ENCODE data around the gene KCNC3.

Gene KCNC3

GRCh38 chr19:50293263-50294004, 35.7 kb downstream of the KCNC3 start:
- H3K27me3 Mint-ChIP-seq, result peaks cover 25% of the 10 kb centered on the region

DNA sequence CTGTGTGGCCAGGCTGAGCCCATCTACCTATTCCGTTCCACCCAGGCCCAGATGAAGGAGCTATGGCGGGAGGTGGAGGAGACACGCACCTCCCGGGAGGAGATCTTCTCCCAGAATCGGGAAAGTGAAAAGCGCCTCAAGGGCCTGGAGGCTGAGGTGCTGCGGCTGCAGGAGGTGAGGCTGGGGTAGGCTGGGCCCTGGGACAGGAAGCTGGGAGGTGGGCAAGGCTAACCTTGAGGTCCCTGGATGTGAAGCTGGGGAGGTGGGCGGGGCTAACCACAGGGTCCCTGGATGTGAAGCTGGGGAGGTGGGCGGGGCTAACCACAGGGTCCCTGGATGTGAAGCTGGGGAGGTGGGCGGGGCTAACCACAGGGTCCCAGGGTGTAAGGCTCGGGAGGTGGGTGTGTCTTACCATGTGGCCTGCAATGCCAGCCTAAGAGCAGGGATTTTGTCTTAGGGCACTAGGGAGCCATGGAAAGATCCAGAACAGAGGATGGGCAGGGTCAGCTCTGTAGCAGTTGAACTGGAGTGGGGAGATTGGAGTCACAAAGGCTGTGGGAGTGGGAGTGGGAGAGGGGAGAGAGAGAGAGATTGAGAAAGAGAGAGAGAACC, 36.9 kb downstream of the KCNC3 start:
- H3K9me3 Mint-ChIP-seq, result no peaks in the 10 kb centered on the region
- DNase-seq, result no peak
- no peaks in the 10 kb centered on the region for H3K4me1 Mint-ChIP-seq
- H3K4me3 Mint-ChIP-seq, result no peak overlapping the region
- H3K27ac Mint-ChIP-seq, result no peak overlapping the region
- peaks cover 29% of the 10 kb centered on the region for H3K27me3 Mint-ChIP-seq
- no peaks in the 10 kb centered on the region for H3K36me3 Mint-ChIP-seq (ENCODE audit: low read depth)
- ATAC-seq, result no peak

More at GRCh38 chr19:50293263-50294004, 35.7 kb downstream of the KCNC3 start:
- Mint-ChIP-seq H3K4me3 (no peak overlapping the region), H3K27ac (no peak overlapping the region), H3K9me3 (no peaks in the 10 kb centered on the region), H3K36me3 (ENCODE audit: low read depth) (no peaks in the 10 kb centered on the region), H3K4me1 (no peaks in the 10 kb centered on the region)
- ATAC-seq (no peak), DNase-seq (no peak)

- Mint-ChIP-seq H3K9me3 (peaks cover 7% of the 10 kb centered on the region), H3K4me1 (no peaks in the 10 kb centered on the region), H3K27ac (no peak overlapping the region), H3K27me3 (peaks cover 29% of the 10 kb centered on the region), H3K36me3 (ENCODE audit: low read depth) (peaks cover 3% of the 10 kb centered on the region), H3K4me3 (no peak overlapping the region)
- no peak for DNase-seq
- no peak for ATAC-seq
Measured at GRCh38 chr19:50290775-50291174, 38.4 kb downstream of the KCNC3 start.

- H3K4me3 Mint-ChIP-seq, result no peak overlapping the region
- no peak for DNase-seq
- H3K27ac Mint-ChIP-seq, result no peak overlapping the region
- peaks cover 13% of the 10 kb centered on the region for H3K9me3 Mint-ChIP-seq
- no peak for ATAC-seq
- peaks cover 5% of the 10 kb centered on the region for H3K36me3 Mint-ChIP-seq (ENCODE audit: low read depth)
- peaks cover 33% of the 10 kb centered on the region for H3K27me3 Mint-ChIP-seq
- H3K4me1 Mint-ChIP-seq, result no peaks in the 10 kb centered on the region
Measured at GRCh38 chr19:50290011-50290410, 39.2 kb downstream of the KCNC3 start.

GRCh38 chr19:50288954-50289353, 40.2 kb downstream of the KCNC3 start:
- Mint-ChIP-seq H3K36me3 (ENCODE audit: low read depth) (peaks cover 5% of the 10 kb centered on the region), H3K27ac (no peak overlapping the region), H3K4me3 (no peak overlapping the region), H3K9me3 (peaks cover 14% of the 10 kb centered on the region), H3K27me3 (peaks cover 31% of the 10 kb centered on the region), H3K4me1 (no peaks in the 10 kb centered on the region)
- DNase-seq, result no peak
- no peak for ATAC-seq

- DNase-seq (no peak), ATAC-seq (no peak)
- Mint-ChIP-seq H3K27ac (no peak overlapping the region), H3K4me3 (no peak overlapping the region), H3K9me3 (peaks cover 14% of the 10 kb centered on the region), H3K36me3 (ENCODE audit: low read depth) (peaks cover 5% of the 10 kb centered on the region), H3K4me1 (no peaks in the 10 kb centered on the region), H3K27me3 (peaks cover 26% of the 10 kb centered on the region)
Measured at GRCh38 chr19:50287331-50287730, 41.8 kb downstream of the KCNC3 start.

- H3K4me3 Mint-ChIP-seq, result no peak overlapping the region
- H3K36me3 Mint-ChIP-seq (ENCODE audit: low read depth), result peaks cover 5% of the 10 kb centered on the region
- no peaks in the 10 kb centered on the region for H3K4me1 Mint-ChIP-seq
- DNase-seq, result no peak
- peaks cover 26% of the 10 kb centered on the region for H3K27me3 Mint-ChIP-seq
- no peak for ATAC-seq
- no peak overlapping the region for H3K27ac Mint-ChIP-seq
- H3K9me3 Mint-ChIP-seq, result peaks cover 14% of the 10 kb centered on the region
Measured at GRCh38 chr19:50286443-50286842, 42.7 kb downstream of the KCNC3 start.

DNA sequence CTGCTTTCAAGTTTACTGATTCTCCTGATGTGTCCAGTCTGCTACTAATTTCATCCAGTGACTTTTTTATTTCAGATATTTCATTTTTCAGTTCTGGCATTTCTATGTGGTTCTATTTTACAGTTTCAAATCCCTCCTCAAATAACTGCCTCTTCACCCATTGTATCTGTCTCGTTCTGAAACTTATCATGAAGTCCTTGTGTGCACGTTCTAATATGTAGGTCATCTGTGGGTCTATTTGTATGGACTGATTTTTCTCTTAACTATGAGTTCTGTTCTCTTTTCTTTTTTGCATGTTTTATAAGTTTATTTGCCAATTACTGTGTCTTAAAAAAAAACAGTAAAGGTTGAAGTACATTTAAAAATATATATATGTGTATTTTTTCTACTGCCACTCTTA, 43.3 kb downstream of the KCNC3 start:
- no peak for DNase-seq
- Mint-ChIP-seq H3K27ac (no peak overlapping the region), H3K27me3 (peaks cover 26% of the 10 kb centered on the region), H3K4me3 (no peak overlapping the region), H3K9me3 (peaks cover 14% of the 10 kb centered on the region), H3K36me3 (ENCODE audit: low read depth) (peaks cover 5% of the 10 kb centered on the region), H3K4me1 (no peaks in the 10 kb centered on the region)
- no peak for ATAC-seq

GRCh38 chr19:50281491-50281890, 47.7 kb downstream of the KCNC3 start:
- Mint-ChIP-seq H3K4me1 (no peaks in the 10 kb centered on the region), H3K9me3 (peaks cover 14% of the 10 kb centered on the region), H3K36me3 (ENCODE audit: low read depth) (peaks cover 4% of the 10 kb centered on the region), H3K27ac (no peak overlapping the region), H3K4me3 (no peak overlapping the region), H3K27me3 (peaks cover 7% of the 10 kb centered on the region)
- DNase-seq (no peak), ATAC-seq (no peak)

DNA sequence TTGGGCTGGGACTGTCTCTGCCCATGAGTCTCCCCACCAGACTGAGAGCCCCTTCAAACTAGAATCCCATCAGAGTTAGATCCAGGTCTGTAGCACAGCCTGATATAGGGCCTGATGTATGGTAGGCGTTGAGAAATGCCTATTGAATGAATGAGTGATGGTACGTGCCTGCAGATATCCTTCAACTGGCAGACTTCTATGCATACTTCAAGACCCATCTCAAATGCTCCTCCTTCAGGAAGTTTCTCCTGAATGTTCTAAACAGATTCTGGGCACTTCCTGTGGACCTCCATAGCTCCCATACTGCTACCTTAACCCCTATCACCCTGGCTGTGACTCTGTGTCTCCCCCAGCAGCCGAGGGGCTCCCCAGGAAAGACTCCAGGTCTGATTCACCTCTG, 48.2 kb downstream of the KCNC3 start:
- H3K27me3 Mint-ChIP-seq, result peaks cover 10% of the 10 kb centered on the region
- no peaks in the 10 kb centered on the region for H3K4me1 Mint-ChIP-seq
- DNase-seq, result no peak
- ATAC-seq, result no peak
- H3K27ac Mint-ChIP-seq, result no peak overlapping the region
- H3K4me3 Mint-ChIP-seq, result no peak overlapping the region
- peaks cover 10% of the 10 kb centered on the region for H3K9me3 Mint-ChIP-seq
- H3K36me3 Mint-ChIP-seq (ENCODE audit: low read depth), result peaks cover 4% of the 10 kb centered on the region

DNA sequence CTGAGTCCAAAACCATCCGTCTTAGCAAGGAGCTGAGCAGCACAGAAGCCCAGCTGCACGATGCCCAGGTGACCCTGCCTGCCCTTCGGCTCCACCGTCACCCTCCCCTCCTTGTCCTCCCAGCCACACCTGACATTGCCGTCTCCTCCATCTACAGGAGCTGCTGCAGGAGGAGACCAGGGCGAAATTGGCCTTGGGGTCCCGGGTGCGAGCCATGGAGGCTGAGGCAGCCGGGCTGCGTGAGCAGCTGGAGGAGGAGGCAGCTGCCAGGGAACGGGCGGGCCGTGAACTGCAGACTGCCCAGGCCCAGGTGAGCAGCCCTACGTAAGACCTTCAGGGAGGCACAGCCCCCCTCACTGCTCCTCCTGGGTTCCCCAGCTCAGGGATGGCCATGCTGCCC, 49.1 kb downstream of the KCNC3 start:
- Mint-ChIP-seq H3K27me3 (peaks cover 7% of the 10 kb centered on the region), H3K27ac (no peak overlapping the region), H3K4me3 (no peak overlapping the region), H3K36me3 (ENCODE audit: low read depth) (no peaks in the 10 kb centered on the region), H3K9me3 (peaks cover 2% of the 10 kb centered on the region), H3K4me1 (no peaks in the 10 kb centered on the region)
- DNase-seq (no peak), ATAC-seq (no peak)

DNA sequence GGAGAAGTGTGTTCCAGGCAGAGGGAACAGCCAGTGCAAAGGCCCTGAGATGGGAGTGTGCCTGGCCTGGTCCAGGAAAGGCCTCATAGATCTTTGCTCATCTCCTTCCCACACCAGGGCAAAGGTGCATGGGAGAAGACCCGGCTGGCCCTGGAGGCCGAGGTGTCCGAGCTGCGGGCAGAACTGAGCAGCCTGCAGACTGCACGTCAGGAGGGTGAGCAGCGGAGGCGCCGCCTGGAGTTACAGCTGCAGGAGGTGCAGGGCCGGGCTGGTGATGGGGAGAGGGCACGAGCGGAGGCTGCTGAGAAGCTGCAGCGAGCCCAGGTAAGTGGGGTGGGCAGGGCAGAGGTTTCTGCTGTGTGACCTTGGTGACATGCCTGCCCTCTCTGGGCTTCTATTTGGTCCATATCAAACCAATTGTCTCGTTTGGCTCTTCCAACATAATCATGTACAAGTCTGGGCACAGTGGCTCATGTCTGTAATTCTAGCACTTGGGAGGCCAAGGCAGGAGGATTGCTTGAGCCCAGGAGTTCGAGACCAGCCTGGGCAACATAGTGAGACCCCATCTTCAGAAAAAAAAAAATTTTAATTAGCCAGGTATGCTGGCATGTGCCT, 51.1 kb downstream of the KCNC3 start:
- DNase-seq (no peak), ATAC-seq (no peak)
- Mint-ChIP-seq H3K36me3 (ENCODE audit: low read depth) (no peaks in the 10 kb centered on the region), H3K9me3 (no peaks in the 10 kb centered on the region), H3K27me3 (peaks cover 7% of the 10 kb centered on the region), H3K4me3 (no peak overlapping the region), H3K4me1 (no peaks in the 10 kb centered on the region), H3K27ac (no peak overlapping the region)

DNA sequence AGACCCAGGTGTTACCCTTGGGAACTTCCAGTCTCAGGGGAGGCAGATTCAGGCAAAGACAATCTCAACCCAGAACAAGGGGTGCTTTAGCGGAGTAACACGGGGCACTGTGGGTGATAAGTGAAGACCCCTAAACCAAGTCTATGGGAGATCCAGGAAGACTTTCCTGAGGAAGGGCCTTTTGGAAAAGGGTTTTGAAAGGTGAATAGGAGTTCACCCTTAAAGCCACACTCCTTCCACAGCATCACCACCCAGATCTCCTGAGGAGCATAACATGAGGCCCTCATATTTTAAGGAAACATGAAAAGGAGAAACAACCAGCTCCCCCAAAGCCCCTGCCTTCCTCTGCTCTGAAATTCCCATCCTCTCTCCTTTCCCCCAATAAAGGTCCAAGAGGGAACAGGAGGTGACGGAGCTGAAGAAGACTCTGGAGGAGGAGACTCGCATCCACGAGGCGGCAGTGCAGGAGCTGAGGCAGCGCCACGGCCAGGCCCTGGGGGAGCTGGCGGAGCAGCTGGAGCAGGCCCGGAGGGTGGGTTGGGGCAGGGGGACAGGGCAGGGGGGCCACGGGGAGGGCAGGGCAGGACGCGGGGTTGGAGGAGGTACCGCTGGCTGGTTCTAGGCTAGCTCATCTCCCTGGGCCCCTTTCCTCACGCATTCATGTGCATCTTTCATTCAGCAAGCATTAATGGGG, 52.7 kb downstream of the KCNC3 start:
- Mint-ChIP-seq H3K4me3 (no peak overlapping the region), H3K9me3 (no peaks in the 10 kb centered on the region), H3K27me3 (peaks cover 7% of the 10 kb centered on the region), H3K36me3 (ENCODE audit: low read depth) (no peaks in the 10 kb centered on the region), H3K4me1 (no peaks in the 10 kb centered on the region), H3K27ac (no peak overlapping the region)
- no peak for ATAC-seq
- DNase-seq, result no peak

DNA sequence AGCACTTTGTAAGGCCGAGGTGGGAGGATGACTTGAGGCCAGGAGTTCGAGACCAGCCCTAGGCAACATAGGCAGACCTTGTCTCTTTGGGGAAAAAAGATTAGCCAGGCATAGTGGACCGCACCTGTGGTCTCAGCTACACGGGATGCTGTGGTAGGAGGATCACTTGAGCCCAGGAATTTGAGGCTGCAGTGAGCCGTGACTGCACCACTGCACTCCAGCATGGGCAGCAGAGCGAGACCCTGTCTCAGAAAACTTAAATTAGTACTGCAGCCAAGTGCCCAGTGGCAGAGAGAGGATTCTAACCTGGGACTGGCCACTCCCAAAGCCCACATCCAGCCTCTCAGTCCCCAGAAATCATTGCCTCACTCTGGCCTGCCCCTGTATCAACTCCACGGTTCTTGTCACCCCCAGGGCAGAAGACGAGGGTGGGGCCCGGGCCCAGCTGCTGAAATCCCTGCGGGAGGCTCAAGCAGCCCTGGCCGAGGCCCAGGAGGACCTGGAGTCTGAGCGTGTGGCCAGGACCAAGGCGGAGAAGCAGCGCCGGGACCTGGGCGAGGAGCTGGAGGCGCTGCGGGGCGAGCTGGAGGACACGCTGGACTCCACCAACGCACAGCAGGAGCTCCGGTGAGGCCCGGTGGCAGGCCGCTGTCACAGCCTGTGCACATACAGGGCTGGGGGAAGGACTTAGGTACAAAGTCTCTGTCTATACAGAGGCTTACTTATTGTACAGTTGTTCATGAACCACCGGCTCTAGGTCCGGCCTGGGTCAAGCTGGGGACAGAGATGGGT, 53.4 kb downstream of the KCNC3 start:
- no peaks in the 10 kb centered on the region for H3K4me1 Mint-ChIP-seq
- H3K27me3 Mint-ChIP-seq, result peaks cover 12% of the 10 kb centered on the region
- H3K9me3 Mint-ChIP-seq, result no peaks in the 10 kb centered on the region
- no peaks in the 10 kb centered on the region for H3K36me3 Mint-ChIP-seq (ENCODE audit: low read depth)
- H3K27ac Mint-ChIP-seq, result no peak overlapping the region
- H3K4me3 Mint-ChIP-seq, result no peak overlapping the region
- DNase-seq, result no peak
- ATAC-seq, result no peak

Measured in activated naive CD8-positive, alpha-beta T cell treated with anti-CD3 and anti-CD28 coated beads, Interleukin-2, amount 50 U/mL, for 24 hours (primary cell).